HG02840 (cell line): ENCODE measurements around the gene XK.
"Not testable (repeated sequence)": the region's sequence is repeated elsewhere in the genome, so short reads cannot be mapped to it uniquely, and the experiment has no call there.

Experiments
- ATAC-seq: cut with Tn5 transposase; IDR thresholded peaks from one replicate; pipeline ENCODE4 v1.9.1; 2021; ENCODE audit warnings: mild to moderate bottlenecking, moderate library complexity, moderate number of reproducible peaks; ENCODE audit not compliant: unreplicated experiment, low FRiP score

Gene XK, protein sequence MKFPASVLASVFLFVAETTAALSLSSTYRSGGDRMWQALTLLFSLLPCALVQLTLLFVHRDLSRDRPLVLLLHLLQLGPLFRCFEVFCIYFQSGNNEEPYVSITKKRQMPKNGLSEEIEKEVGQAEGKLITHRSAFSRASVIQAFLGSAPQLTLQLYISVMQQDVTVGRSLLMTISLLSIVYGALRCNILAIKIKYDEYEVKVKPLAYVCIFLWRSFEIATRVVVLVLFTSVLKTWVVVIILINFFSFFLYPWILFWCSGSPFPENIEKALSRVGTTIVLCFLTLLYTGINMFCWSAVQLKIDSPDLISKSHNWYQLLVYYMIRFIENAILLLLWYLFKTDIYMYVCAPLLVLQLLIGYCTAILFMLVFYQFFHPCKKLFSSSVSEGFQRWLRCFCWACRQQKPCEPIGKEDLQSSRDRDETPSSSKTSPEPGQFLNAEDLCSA

DNA sequence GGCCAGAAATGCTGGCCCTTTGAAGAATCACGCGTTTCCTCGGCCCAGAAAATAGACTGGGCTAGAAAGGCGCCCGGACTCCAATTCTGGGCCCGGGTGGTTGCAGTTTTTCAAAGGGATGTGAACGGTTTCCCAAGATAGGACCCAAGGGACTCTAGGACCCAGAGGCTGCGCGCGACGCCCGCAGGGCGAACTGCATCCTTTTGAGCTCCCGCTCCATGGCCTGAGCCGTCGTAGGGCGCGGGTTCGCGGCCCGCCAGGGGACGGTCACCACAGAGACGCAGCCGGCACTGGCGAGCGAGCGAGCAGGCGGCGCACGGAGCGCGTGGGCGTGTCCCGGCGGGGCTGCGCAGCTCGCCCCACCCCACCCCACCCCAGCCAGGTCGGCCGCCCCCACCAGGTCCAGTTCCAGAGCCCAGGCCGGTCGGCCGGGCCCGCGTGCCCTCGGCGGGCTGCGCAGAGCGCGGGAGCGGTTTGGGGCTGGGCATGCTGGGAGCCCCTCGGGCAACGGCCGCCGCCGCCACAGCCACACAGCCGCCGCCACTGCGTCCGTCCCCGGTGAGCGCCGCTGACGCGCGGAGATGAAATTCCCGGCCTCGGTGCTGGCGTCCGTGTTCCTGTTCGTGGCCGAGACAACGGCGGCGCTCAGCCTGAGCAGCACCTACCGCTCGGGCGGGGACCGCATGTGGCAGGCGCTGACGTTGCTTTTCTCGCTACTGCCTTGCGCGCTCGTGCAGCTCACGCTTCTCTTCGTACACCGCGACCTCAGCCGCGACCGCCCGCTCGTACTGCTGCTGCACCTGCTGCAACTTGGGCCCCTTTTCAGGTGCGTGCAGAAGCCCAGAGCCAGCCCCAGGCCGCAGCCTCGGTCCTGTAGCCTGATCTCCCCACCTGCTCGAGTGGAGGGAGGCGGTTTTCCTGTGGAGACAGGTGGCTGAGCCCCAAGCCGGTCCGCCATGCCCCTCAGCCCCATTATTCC, at the start of gene XK:
Gene XK (plus strand): TSS at position 411 of the 979 bp plus-strand sequence. CDS start 171 bp downstream, at position 582.
- no peak for ATAC-seq

DNA sequence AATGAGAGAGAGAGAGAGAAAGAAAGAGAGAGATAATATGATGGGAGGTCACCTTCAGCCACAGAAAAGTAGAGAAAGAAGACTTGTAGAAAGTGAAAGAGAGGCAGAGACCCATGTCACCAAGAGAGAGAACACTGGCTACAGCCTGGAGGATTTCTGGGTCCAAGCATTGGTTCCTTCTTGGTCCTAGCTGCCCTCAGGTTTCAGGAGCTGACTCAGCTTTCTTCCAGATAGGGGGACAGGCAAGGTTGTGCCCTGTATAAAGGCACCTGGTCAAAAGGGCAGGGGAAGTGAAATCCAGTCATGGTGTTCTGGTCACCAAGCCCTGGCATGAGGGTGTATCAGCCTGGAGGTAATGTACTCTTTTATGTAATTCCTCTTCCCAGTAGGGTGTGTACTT, 47.5 kb upstream of the XK start:
- no peak for ATAC-seq

DNA sequence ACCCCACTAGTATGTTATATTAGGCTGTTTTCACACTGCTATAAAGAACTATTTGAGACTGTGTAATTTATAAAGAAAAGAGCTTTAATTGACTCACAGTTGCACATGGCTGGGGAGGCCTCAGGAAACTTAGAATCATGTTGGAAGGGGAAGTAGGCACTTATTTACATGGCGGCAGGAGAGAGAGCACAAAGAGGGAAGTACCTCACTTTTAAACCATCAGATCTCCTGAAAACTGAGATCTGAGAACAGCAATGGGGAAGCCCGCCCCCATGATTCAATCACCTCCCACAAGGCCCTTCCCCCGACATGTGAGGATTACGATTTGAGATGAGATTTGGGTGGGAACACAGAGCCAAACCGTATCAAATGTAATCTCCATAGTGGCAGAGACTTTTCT, 45.4 kb upstream of the XK start:
- no peak for ATAC-seq

DNA sequence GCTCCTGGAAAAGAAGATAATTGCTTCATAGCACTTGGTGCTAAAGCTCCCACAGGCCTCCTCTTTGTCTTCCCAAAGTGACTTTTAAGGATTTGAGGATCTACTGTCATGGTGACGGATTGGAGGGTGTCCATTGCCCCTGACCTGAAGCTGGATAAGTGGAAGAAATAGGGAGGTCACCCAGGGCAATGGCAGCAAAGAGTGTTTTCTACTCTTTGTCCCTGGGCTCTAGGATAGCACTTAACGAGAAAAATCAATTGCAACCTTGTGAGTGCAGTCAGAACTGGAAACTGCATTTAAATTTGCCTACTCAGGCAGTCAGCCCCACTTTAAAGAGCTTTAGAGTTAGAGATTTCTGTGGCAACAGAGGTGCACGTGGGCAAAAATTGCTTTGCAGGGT, 43.7 kb upstream of the XK start:
- no peak for ATAC-seq

DNA sequence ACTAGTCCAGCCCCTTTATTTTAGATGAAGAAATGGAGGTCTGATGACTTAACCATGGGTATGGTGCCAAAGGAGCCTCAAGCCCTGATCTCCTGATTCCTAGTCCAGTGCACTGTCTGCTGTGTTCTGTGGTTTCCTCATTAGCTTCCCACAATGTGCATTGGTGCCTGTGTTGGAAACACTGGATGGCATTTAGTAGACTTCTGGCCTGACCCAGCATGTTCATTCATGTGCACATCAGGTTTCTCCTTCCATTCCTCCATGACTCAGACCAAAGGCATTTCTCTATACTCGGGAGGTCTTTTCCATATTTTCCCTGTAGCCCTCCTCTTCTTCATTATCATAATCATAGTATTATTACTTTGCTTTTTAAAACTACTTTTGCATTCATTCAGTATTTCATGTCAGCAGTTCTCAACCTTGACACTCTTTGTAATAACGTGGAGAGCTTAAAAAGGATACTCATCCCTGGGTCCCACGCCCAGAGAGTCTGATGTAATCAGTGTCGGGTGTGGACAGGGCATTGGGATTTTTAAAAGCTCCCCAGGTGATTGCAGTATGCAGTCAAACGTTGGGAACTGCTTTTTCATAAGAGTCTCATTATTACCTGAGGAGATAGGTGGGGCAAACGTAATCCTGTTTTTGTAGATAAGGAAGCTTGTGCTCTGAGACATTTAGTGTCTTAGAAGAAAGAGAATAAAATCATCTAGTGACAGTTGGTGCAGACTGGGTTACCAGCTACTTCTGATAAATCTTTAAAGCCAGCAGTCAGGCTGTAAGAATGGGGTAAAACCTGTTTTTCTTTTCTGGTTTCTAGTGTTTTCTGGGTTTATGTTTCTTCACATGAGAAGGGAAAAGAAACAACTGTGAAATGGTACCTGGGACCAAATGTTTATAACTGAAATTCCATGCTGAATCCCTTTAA, 40.9 kb upstream of the XK start:
- ATAC-seq, result no peak

DNA sequence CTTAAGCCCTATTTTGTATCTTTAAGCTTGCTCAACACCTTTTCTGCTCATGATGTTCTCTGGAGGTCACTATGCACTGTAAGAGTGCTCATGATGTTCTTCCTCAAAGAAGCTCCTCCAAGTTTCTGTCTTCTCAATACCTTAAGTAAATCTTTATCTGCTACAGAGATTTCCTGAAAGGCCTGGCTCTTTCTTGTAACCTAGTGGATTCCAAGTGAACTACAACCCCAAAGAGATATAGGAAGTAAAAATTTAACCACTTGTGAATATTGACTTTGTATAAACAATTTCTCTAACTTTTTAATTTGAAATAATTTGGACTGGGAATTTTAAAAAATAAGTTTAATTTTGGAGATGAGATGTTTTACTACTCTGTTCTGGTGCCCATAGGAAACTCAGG, 39.3 kb upstream of the XK start:
- ATAC-seq, result no peak

DNA sequence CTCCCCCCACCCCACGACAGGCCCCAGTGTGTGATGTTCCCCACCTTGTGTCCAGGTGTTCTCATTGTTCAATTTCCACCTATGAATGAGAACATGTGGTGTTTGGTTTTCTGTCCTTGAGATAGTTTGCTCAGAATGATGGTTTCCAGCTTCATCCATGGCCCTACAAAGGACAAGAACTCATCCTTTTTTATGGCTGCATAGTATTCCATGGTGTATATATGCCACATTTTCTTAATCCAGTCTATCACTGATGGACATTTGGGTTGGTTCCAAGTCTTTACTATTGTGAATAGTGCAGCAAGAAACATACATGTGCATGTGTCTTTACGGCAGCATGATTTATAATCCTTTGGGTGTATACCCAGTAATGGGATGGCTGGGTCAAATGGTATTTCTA, 34.7 kb upstream of the XK start:
- not testable (repeated sequence) for ATAC-seq

DNA sequence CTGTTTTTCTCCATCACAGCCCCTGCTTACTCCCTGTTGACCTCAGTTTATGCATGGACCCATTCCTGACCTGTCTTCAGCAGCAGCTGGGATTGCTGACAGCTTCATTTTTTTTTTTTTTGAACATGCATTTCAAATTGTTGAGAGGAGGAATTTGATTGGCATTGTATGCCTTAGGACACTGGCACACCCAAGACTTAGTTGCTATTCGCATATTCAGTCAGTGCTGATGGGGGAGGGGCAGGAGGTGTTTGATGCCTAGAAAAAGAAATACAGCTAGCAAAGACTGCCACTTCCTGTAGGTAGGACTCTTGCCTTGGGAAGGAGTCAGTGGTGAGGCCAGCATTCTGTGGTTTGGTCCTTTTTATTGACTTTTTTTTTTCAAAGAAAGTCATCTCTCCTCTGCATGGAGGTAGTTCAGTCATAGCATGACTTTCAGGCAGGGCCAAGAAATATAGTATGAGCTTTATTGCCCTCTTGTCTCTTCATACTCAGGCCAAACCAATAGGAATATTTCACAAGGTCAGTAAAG, 33.6 kb upstream of the XK start:
- no peak for ATAC-seq

DNA sequence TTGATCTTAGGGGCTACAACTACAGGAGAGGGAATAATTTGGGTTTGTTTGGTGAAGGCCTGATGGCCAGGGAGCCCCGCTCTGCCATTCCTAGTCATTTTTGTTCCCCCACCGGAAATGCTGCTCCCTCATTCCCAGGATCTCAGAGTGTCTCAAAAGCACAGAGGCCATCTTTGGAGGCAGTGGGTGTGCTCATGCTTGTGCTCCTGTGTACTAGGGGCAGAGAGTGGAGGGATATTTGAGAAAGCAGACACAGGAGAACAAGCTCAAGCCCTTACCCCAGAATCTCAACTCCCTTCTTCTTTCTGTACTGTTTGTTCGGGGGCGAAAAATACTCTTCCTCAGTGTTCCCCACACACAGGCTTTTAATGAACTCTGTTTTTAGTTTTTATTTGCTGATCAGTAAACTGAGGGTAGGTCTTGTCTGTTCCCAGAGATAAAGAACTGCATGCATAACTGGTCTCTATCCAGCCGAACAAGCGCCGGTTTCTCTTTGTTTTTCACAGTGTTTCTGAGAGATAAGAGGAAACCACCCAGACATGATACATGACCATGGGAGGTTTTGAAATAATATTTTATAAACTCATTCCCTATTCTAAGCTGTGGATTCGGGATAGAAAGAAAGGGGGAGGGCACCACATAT, 32.9 kb upstream of the XK start:
- ATAC-seq, result no peak

DNA sequence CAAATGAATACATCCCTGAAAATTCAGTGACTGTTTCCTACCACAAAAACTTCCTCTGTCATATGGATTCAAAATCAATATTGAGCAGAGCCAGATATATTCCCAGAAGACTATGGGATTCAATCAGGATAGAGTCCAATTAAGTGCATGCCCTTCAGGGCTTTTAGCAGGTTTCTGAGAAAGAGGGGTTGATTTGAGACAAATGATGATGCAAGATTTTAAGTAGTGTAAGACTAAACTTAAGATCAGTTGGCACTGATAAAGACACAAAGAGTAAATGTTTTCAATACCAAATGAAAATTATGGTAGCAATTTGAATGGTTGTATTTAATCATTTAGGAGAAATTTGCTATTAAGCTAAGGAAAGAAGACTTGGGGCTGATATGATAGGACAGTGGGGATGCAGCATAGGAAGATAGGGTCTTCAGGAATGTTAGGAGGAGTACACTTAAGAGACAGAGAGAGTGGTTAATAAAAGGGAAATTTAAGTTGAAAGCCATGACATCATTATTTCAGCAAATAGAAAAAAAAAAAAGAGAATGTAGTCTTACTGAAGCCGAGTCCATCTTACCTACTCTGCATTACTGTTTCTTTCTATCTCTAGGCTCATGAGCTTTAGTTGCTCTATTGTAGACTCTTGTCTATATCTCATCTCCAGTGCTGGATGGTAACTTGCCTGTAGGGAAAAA, 32.0 kb upstream of the XK start:
- ATAC-seq, result no peak

DNA sequence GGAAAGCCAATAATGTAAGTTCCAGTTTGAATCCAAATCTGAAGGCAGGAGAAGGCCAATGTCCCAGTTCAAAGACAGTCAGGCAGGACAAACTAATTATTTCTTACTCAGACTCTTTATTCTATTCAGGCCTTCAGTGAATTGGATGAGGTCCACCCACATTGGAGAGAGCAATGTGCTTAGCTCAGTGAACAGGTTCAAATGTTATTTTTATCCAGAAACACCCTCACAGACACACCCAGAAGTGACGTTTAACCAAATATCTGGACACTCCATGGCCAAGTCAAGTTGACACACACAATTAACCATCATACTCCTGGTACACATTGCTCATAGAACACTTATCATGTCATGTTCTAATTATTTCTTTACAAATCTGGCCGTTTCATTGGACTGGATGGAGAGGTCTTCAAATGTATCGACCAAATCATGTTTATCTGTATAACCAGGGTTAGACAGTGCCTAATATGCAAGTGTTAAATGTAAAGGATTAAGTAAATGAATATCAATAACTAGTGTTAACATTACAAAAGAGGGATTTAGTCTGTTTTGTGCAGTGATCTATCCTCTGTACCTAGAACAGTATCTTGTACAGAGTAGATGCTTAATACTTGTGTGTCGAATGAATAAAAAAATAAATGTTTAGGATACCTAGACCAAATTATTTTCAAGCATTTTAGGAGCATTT, 27.1 kb upstream of the XK start:
- no peak for ATAC-seq

DNA sequence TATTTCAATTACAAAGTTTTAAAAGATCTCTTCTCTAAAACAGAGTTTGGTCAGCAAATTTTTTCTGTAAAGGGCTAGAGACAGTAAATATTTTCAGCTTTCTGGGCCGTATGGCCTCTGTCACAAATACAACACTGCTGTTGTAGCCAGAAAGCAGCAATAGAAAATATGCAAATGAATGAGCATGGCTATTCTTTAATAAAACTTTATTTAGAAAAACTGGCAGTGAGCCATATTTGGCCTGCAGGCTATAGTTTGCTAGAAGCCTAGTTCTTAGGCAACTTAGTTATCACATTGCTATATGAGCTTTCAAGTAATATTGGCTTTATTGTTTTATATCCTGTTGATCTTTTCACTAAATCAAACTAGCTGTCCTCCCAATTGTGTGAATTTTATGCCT, 26.5 kb upstream of the XK start:
- no peak for ATAC-seq

DNA sequence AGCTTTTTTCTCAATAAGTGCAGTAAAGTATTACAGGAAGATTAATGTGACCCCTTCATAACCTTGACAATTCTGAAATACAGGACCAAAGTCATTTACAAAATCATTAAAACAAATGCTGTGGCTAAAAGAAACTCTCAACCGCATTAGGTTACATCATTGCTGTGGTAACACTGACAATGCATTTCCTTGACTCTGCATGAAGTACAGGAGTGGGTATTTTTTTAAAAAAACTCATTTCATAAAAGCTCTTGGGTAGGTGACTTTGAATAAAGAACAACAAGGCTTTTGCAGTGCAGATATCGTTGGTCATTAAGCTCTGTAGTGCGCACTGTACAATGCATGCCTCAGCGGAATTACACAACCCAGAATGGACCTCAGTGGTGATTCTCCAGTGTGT, 23.4 kb upstream of the XK start:
- ATAC-seq, result no peak

DNA sequence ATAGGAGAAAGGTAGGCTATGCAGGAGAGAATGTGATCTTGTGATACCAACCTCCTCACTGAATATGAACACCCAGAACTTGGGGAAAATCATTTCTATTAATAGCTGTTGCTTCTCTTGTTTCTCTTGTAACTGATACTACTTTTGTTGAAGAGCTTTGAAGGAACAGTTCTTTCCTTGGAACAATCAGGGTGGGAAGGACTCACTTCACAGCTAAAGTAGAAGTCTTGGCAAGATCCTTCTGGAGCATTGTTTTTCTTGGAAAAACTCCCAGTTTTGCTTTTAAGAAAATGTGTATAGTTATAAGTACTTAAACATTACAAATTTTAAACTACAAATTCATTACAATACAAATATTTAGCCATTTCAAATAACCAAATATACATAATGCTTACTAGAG, 19.1 kb upstream of the XK start:
- no peak for ATAC-seq

DNA sequence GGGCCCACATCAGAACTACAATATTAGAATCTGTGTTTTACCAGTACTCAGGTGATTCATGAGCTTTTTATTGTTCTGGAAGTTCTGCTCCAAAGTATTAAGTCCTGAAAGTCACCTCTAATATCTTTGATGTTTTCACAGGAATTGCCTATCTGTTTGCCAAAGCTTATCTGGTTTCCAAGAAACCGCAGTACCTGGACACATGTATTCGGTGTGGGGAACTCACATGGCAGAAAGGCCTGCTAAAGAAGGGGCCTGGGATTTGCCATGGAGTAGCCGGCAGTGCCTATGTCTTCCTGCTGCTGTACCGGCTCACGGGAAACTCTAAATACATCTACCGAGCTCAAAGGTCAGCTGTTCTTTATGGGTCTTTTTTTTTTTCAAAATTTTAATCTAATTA, 18.4 kb upstream of the XK start:
- ATAC-seq, result no peak

DNA sequence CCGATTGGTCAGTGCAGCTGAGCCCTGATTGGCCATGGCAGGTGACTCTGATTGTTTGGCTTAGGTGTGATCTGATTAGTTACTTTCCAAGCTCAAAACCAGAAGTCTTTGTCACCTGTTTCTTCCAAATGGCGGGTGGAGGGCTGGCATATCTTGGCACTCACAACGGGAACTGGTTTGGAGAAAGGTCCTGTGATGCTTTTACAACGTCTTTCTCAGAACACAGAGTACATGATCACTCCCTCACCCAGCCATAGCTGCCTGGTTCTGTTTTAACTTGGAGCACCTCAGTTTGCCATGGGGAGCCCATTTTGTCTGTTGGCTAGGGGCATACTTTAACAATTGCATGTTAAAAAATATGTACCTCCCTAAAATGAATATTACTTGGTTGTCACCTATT, 13.0 kb upstream of the XK start:
- ATAC-seq, result no peak

DNA sequence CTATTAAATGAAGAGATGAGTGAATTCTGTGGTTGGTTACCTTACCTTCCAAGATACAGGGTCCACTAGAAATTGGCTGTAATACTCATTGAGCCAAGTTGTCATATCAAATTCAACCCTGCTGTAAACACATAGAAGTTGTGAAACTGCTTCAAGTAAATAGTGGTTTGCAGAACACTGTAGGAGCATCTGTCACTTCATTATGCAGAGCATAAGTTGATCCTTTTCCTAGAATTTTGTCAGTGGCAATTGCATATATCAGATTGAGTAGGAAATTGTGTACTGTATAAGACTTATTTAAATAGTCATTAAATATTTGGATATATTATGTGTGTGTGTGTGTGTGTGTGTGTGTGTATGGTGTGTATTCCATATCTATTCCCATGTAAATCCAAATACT, 8.8 kb upstream of the XK start:
- no peak for ATAC-seq

DNA sequence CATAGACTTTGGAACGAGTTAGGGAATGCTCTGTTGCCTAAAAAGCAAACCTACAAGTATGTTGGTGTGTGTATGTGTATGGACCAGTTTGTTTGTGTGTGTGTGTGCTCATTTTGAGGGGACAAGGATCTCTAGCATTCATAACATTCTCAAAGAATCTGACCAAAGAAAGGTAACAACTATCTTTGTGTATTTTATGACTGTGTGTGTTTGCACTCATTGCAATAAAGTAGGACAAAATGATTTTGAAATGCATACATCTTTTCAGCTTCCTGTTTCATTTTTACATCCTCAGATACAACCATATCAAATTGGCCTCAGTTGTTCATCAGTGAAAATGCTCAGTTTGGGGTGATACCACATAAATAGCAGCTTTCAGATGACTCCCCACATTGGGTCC, 8.3 kb upstream of the XK start:
- no peak for ATAC-seq

DNA sequence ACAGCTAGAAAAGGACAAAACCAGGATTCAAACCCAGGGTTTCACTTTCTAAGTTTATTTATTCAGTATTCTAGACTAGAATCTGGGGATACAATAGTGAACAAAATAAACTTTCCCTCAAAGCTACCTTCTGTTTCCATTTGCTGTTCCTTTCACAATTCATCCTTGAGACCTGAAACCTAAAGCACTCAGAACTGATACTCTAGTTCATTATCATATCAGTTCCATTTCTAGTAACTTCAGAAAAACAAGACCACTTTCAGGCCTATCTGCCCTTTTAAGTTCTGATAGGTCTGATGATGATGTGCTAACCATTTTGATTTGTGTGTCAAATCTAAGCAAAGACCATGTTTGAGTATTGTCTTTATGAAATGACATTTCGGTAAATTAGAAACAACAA, 7.8 kb upstream of the XK start:
- ATAC-seq, result no peak
